D721Med (cell line): Measurements from ENCODE around the gene VPS39.

Experiments used
- DNase-seq: peaks from one replicate; pipeline ENCODE4 v3.0.0; 2011; ENCODE audit warnings: low spot score; ENCODE audit not compliant: insufficient read length
- FAIRE-seq: peaks from 2 replicates; lab custom pipeline; 2011; peaks lifted over from hg19 to GRCh38; lab: Jason Lieb, UNC
- CTCF ChIP-seq: IDR thresholded peaks from 2 replicates; pipeline ENCODE4 v1.5.1; 2012; ENCODE audit warnings: mild to moderate bottlenecking, control low read depth; ENCODE audit not compliant: insufficient read depth; ENCODE audit errors: missing control alignments

VPS39 gene

GRCh38 chr15:42141246-42141645 lies 66.9 kb downstream of the VPS39 start:
- DNase-seq (no peak), FAIRE-seq (no peak)
- no peak for TF ChIP-seq CTCF

- no peak for DNase-seq
- no peak for TF ChIP-seq CTCF
- FAIRE-seq = no peak
Observed at GRCh38 chr15:42140383-42141070, 67.6 kb downstream of the VPS39 start.

- TF ChIP-seq CTCF = no peak
- DNase-seq = no peak
- no peak for FAIRE-seq
Observed at GRCh38 chr15:42139596-42139995, 68.5 kb downstream of the VPS39 start.

- no peak for DNase-seq
- no peak for FAIRE-seq
- no peak for TF ChIP-seq CTCF
Observed at GRCh38 chr15:42138968-42139386, 69.1 kb downstream of the VPS39 start.

DNA sequence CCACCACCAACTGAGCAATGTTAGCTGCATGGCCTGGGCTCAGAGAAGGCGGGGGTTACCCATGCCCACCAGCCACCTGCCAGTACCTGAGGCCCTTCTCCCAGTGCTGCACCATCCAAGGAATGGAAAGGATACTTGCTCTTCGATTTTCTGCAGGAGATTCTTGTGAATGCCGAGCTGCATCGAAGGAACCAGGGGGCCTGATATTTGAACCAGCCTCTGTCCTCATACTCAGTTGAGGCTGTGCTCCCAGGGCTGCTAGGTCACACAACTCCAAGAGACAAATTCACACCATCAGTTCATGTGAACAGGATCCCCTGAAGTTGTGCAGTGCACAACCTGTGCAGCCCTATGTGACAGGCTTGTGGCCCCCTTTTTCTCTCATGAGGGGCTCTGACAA lies 69.7 kb downstream of the VPS39 start:
- TF ChIP-seq CTCF = no peak
- FAIRE-seq (no peak), DNase-seq (no peak)

DNA sequence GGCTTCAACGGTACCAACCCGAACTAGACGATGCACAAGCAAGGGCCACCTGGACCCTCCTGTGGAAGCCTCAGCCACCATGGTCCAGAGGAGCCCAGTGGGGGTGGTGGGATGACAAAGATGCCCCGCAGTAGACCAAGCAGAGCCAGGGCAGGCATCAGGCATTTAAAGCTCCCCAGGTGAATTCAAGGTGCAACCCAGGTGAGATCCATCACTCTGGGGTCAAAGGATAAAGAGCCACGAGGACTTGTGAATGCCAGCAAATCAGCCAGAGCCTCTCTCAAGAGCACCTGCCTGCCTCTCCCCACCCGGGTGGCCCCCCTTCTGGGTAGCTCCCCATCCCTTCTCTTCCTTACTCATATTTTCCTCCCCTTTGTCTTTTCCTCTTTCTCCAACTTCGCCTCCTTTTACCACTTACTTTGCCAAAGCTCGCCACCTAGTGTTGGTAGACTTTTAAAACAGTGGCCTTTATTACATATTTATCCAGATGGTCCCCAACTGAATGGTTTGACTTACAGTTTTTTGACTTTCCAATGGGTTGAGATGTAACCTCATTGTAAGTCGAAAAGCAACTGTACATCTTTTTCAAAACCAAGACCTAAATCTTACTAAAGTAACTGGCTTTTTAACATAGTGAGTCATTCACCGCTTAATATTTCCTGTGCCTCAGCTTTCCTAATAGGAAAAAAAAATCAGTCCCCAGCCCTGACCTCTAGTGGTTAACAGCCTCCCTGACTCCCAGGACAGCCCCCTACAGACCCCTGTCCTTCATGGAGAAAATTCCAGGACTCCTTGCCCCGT lies 70.4 kb downstream of the VPS39 start:
- no peak for DNase-seq
- peak; percentile 75 for TF ChIP-seq CTCF
- FAIRE-seq = peak; percentile 41

DNA sequence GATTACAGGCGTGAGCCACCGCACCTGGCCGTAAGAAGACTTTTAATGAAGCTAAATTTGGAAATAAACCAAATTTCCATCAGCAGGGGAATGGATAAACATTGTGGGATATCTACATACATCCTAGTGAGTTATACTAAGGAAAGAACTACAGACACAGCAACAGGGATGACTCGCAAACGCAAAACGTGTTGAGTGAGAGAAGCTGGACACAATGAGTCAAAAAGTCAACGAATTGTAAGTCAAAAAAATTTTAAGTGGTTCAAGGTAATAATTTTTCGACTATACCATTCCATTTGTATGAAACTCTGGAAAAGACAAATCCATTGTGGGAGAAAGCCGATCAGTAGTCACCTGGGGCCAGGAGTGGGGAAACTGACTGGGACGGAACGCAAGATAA lies 71.6 kb downstream of the VPS39 start:
- no peak for TF ChIP-seq CTCF
- FAIRE-seq (no peak), DNase-seq (no peak)
